ENCODE results near the gene P2RY13.

P2RY13 gene

DNA sequence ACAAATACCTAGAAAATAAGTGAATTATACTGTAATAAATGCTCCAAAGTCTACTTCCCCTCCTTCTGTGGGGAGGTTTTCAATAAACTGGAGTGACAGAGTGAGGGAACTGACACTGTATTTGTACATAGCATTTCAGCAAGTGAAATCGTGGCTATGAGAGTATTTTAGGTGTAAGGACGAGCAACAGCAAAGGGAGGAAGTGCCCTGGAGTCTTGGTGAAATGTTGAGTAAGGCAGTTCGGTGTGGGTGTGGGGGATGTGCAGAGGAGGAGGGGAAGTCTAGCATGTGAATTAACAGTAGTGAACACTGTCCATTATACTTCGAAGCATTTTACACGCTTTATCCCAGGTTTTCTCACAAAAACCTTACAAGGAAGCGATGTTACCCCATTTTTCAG is 18.1 kb upstream of the P2RY13 start:
- no peak overlapping the region for H3K4me3 ChIP-seq (replicated peaks; ENCODE audit: low read depth, low read length)
- TF ChIP-seq, protein P1, sequence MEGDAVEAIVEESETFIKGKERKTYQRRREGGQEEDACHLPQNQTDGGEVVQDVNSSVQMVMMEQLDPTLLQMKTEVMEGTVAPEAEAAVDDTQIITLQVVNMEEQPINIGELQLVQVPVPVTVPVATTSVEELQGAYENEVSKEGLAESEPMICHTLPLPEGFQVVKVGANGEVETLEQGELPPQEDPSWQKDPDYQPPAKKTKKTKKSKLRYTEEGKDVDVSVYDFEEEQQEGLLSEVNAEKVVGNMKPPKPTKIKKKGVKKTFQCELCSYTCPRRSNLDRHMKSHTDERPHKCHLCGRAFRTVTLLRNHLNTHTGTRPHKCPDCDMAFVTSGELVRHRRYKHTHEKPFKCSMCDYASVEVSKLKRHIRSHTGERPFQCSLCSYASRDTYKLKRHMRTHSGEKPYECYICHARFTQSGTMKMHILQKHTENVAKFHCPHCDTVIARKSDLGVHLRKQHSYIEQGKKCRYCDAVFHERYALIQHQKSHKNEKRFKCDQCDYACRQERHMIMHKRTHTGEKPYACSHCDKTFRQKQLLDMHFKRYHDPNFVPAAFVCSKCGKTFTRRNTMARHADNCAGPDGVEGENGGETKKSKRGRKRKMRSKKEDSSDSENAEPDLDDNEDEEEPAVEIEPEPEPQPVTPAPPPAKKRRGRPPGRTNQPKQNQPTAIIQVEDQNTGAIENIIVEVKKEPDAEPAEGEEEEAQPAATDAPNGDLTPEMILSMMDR (IDR thresholded peaks at IDR 0.05; ENCODE audit: low read depth, low read length, missing control alignments), result no peak
- DNase-seq (ENCODE audit: extremely low read depth, low read depth), result no peak

DNA sequence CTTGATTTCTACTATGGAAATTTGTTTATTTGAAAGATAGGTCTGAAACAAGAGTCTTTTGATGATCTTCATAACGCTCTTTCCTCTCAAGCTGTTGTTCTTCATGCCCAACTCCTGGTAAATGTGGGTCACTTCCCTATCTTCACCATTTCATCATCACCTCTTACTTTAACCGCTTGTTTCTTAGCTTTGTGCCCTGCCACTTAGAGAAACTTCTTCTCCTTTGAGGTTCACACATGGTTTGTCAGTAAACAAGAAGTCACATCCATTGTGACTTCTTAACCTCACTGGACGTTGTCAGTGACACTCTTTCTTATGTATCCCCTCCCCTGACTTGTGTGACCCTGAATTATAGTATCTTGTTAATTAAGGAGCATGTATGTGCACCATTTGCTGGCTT is 16.9 kb upstream of the P2RY13 start:
- no peak for DNase-seq (ENCODE audit: extremely low read depth, low read depth)
- TF ChIP-seq, protein P1 (IDR thresholded peaks at IDR 0.05; ENCODE audit: low read depth, low read length, missing control alignments), result no peak
- no peak overlapping the region for H3K4me3 ChIP-seq (replicated peaks; ENCODE audit: low read depth, low read length)

DNA sequence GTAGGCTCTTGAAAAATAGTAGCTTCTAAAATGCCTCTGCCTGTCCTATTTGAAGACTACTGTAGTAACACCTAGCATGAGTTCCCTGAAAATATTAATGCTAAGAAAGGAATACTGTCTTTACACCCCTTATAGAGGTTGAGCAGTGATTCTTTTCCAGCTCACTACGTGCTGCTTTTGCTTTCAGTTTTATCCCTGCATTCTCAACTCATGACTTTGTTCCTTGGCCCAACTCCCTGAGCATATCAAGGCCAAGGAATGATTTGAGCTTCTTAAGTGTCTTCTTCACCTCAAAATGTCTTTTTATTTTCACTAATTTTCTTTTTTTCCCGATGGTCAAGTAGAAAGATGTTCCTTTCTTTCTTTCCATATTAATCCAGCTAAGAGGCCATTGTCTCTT is 16.5 kb upstream of the P2RY13 start:
- H3K4me3 ChIP-seq (replicated peaks; ENCODE audit: low read depth, low read length), result no peak overlapping the region
- TF ChIP-seq, protein P1 (IDR thresholded peaks at IDR 0.05; ENCODE audit: low read depth, low read length, missing control alignments), result no peak
- DNase-seq (ENCODE audit: extremely low read depth, low read depth), result no peak

DNA sequence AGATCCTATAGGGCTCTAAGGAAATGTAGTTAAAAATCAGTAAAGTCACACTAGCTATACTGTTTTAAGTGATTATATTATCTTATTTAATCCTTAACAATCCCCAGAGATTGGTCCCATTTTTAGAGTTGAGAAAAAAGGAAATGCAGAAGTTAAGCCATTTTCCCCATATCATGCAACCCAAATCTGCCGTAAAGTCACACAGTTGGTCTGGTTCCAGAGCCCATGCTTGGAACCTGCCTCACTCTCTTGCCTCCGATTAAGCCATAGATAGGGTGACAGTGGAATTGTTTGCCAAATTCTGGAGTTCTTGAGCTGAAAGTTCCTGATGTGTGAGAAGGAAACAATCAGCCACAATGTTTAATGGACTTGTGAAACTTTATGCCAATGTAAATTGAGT is 2.3 kb upstream of the P2RY13 start:
- DNase-seq (ENCODE audit: extremely low read depth, low read depth), result no peak
- TF ChIP-seq, protein P1 (IDR thresholded peaks at IDR 0.05; ENCODE audit: low read depth, low read length, missing control alignments), result no peak

DNA sequence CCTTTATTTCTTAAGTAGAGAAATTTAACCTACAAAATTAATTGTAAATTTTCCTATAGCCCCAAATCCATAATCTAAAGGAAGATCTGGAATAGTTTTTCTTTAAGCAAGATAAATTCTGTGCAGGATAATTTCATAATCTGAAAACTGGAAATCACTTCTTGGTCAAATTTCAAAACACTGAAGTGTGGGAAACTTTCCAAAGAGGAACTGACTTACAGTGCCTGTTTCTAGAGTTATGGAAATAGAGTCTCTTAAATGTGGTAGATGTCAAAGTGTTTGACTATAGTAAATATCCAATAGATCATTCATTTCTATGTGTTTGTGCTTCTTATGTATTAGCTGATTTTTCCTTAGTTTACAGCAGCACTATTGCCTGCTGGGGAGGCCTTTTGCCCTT is 1.6 kb upstream of the P2RY13 start:
- no peak for DNase-seq (ENCODE audit: extremely low read depth, low read depth)
- H3K4me3 ChIP-seq (replicated peaks; ENCODE audit: low read depth, low read length), result no peak overlapping the region
- TF ChIP-seq, protein P1 (IDR thresholded peaks at IDR 0.05; ENCODE audit: low read depth, low read length, missing control alignments), result no peak

More for the DNA sequence above, 2.3 kb upstream of the P2RY13 start:
- no peak overlapping the region for H3K4me3 ChIP-seq (replicated peaks; ENCODE audit: low read depth, low read length)

DNA sequence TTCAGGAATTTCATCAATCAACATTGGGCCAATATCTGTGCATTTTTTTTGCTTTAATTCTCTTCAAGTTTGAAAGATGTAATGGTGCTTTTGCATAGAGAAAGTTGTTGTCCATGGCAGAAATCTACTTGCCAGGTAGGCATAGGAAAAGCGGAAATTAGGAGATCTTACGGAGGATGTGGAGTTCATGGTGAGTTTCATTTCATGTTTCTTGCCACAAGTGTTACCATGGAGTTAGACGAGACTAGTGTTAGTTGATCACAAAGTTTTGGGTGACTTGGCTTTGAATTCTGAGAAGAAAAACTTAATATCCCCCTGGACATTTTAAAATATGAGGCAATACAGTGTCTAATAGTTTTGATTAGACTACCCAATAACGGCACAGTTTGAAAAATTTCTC is 1.0 kb upstream of the P2RY13 start:
- no peak overlapping the region for H3K4me3 ChIP-seq (replicated peaks; ENCODE audit: low read depth, low read length)
- no peak for DNase-seq (ENCODE audit: extremely low read depth, low read depth)
- TF ChIP-seq, protein P1 (IDR thresholded peaks at IDR 0.05; ENCODE audit: low read depth, low read length, missing control alignments), result no peak

DNA sequence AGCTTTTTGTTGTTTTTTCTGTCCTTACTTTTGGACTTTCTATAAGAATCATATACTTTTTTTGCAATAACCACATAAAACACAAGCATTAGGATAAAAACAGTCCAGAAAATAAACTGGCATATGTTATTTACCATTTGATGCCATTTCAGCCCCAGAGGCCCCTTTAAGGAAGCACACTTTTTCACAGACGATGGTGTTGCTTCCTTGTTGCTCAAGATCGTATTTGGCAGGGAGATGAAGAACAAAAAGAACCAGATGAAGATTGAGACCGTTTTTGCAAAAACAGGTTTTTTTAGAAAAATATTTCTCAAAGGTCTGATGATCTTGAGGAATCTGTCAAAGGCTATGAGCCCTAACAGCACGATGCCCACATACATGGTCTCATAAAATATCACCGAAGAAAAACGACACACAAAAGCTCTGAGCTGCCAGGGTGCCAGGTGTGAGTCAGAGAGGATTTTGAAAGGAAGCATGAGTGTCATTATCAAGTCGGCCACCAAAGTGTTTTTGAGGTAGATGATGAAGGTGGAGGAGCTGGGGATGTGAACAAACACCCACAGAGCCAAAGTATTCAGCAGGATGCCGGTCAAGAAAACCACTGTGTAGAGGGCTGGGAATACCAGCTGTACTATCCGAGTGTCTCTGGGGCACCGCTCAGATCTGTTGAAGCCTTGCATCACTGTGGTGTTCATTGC is 902 bp downstream of the P2RY13 start:
- no peak overlapping the region for H3K4me3 ChIP-seq (replicated peaks; ENCODE audit: low read depth, low read length)
- no peak for DNase-seq (ENCODE audit: extremely low read depth, low read depth)
- TF ChIP-seq, protein P1 (IDR thresholded peaks at IDR 0.05; ENCODE audit: low read depth, low read length, missing control alignments), result no peak
